22Rv1 (cell line): ENCODE measurements around the gene CACNB4.

Source experiments
- CTCF ChIP-seq: fragments of 450-650 bp; IDR thresholded peaks from 2 replicates; pipeline ENCODE4 v1.5.1; 2017; ENCODE audit warnings: mild to moderate bottlenecking
- ZFX ChIP-seq: fragments of 450-650 bp; IDR thresholded peaks from 2 replicates; pipeline ENCODE4 v1.6.1; 2017; ENCODE audit warnings: antibody characterized with exemption, borderline replicate concordance

- TF ChIP-seq CTCF (no peak), ZFX (no peak)
Measured at GRCh38 chr2:151936626-151937025, 162.2 kb downstream of the CACNB4 start.
